ENCODE data around the gene DPH1. TPM values are rescaled to one million over a fixed set of nuclear protein-coding genes. Genes with fewer than 3 reads are reported as not detected.

DPH1 gene
- polyA plus RNA-seq, 1 of the 3 experiments (the other 2 are of a cell fraction): 36.2 TPM

GRCh38 chr17:2064520-2064971, 34.6 kb downstream of the DPH1 start (continued):
- TF ChIP-seq EZH2phosphoT487 (IDR thresholded peaks at IDR 0.05; ENCODE audit: borderline replicate concordance, low read depth): no peak
- TF ChIP-seq NRF1 (IDR thresholded peaks at IDR 0.05; ENCODE audit: low read depth, low read length): no peak
- TF ChIP-seq YY1 (IDR thresholded peaks at IDR 0.05; ENCODE audit: low read depth): no peak
- TF ChIP-seq GATA2 (CRISPR knock-in tag; IDR thresholded peaks at IDR 0.05): no peak
- TF ChIP-seq USF2 (IDR thresholded peaks at IDR 0.05; ENCODE audit: borderline replicate concordance, low read depth, low read length): no peak
- no peak for TF ChIP-seq ZBTB33 (IDR thresholded peaks at IDR 0.05; ENCODE audit: borderline replicate concordance, low read depth)
- TF ChIP-seq ELF1 (IDR thresholded peaks at IDR 0.05): no peak
- no peak for TF ChIP-seq MAX (IDR thresholded peaks at IDR 0.05; ENCODE audit: low read depth)
- no peak for TF ChIP-seq TAF1 (IDR thresholded peaks at IDR 0.05; ENCODE audit: borderline replicate concordance, low read depth, low read length)

GRCh38 chr17:2064980-2065785, 35.2 kb downstream of the DPH1 start:
- peaks cover 18 to 31% of the 10 kb centered on the region in 2 experiments for H3K36me3 ChIP-seq (replicated peaks in 1 of 2; ENCODE audit: control insufficient read depth in 1 of 2, insufficient read depth in 2 of 2, low read length in 1 of 2)
- peak; percentile 66 for DNase-seq
- H3K27me3 ChIP-seq (ENCODE audit: insufficient read depth): no peaks in the 10 kb centered on the region
- H3K4me2 ChIP-seq: no peak overlapping the region
- TF ChIP-seq SMC3 (IDR thresholded peaks at IDR 0.05; ENCODE audit: low read depth, low read length) (peak; percentile 39), CTCF (IDR thresholded peaks at IDR 0.05) (peak; percentile 54), RAD21 (IDR thresholded peaks at IDR 0.05; ENCODE audit: low read length) (peak; percentile 39), TEAD4 (IDR thresholded peaks at IDR 0.05; ENCODE audit: borderline replicate concordance, insufficient read depth) (no peak)
- H3K9me3 ChIP-seq: no peaks in the 10 kb centered on the region
- H3K27ac ChIP-seq (ENCODE audit: low read depth in 2 of 2, low read length in 1 of 2): peak overlapping the region in 1 of 2 experiments; percentile 69; a peak in 3 of 4 replicates
- 86% methylated on average over 20 of the region's 24 CpGs for WGBS (ENCODE audit: low lambda C conversion rate)
- no peak overlapping the region for H2AFZ ChIP-seq (ENCODE audit: low read depth)
- H3K4me3 ChIP-seq (ENCODE audit: low read depth in 2 of 2, low read length in 1 of 2): no peak overlapping the region
- ChIA-PET CTCF (interaction anchor here (0.7 to 7.4 kb wide), 8 partner anchors 10 to 215 kb away, joined by 3 to 81 read pairs (median 5); partner anchors contain the start of gene HIC1), POLR2A (no interaction called here)
- H3K4me1 ChIP-seq (ENCODE audit: control insufficient read depth in 1 of 2, insufficient read depth in 2 of 2, low read depth in 1 of 2, low read length in 1 of 2): peaks cover 40 to 43% of the 10 kb centered on the region in 2 experiments; a peak in 3 of 4 replicates
- H4K20me1 ChIP-seq (ENCODE audit: insufficient read depth): no peaks in the 10 kb centered on the region
- H3K9me2 ChIP-seq: no peaks in the 10 kb centered on the region
- no peak overlapping the region for H3K9ac ChIP-seq
- no peaks in the 10 kb centered on the region for H3K79me2 ChIP-seq (ENCODE audit: insufficient read depth)
- H3F3A ChIP-seq (replicated peaks; ENCODE audit: insufficient read depth): peaks cover 18% of the 10 kb centered on the region

All from SK-N-SH (cell line).